HG02885 (cell line): ENCODE data around the gene MAML2.
A peak's percentile ranks its signal among the peaks of the same experiment; 100 is the strongest.

ENCODE experiments used
- ATAC-seq: cut with Tn5 transposase; IDR thresholded peaks from one replicate; pipeline ENCODE4 v1.9.1; 2021; ENCODE audit warnings: mild to moderate bottlenecking; ENCODE audit not compliant: unreplicated experiment, poor library complexity

The MAML2 gene

GRCh38 chr11:96339706-96340554, 3.1 kb downstream of the MAML2 start:
- no peak for ATAC-seq

- peak; percentile 40 for ATAC-seq
Measured at GRCh38 chr11:96338910-96339705, 3.9 kb downstream of the MAML2 start.

GRCh38 chr11:96337541-96338431, 5.2 kb downstream of the MAML2 start:
- ATAC-seq, result peak; percentile 39

DNA sequence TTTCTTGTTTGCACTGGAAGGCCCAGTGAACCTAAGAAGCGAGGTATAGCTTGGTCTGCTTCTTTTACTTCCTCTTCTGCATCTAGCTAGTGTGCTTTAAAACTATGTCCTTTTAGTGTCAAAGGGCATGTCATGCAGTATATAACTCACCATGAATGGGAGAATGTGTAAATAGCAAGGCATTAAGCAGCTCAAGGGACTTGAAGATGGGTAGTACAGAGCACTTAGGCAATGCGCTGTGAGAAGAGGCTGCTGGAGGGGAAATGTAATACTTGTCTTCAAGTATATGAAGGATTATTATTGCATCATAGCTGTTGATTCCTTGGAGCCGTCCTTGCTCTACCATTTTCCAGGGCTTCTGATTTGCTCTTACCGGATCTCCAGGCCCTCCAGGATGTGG, 7.6 kb downstream of the MAML2 start:
- no peak for ATAC-seq

GRCh38 chr11:96334219-96334618, 8.8 kb downstream of the MAML2 start:
- no peak for ATAC-seq

DNA sequence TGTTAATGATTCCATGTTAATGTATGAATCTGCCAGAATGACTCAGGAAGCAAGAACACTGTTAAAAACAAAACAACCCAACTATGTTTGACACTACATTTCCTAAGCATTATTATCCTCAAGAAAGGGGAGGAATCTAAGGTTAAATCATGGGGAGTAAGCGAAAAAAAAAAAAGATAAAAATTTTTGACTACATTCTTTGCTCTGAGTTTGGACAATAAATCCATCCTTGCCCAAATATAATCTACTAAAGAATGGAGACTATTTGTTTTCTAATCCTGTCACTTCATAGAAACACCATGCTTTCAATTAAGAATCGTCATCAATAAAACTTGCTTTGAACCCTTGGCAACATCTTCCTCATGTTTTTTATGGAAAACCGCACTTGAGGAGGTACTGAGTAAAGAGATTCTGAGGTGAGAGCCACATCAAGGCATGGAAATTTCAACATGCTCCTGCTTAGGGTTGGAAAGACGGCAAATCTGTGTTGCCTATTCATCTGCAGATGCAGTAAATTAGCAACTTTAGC, 9.7 kb downstream of the MAML2 start:
- ATAC-seq, result no peak

- no peak for ATAC-seq
Measured at GRCh38 chr11:96332126-96332771, 10.7 kb downstream of the MAML2 start.

GRCh38 chr11:96331699-96332116, 11.3 kb downstream of the MAML2 start:
- no peak for ATAC-seq

- no peak for ATAC-seq
Measured at GRCh38 chr11:96330511-96330859, 12.5 kb downstream of the MAML2 start.

GRCh38 chr11:96329855-96330510, 13.0 kb downstream of the MAML2 start:
- ATAC-seq, result no peak

- ATAC-seq, result no peak
Measured at GRCh38 chr11:96329419-96329818, 13.6 kb downstream of the MAML2 start.

GRCh38 chr11:96328395-96329010, 14.5 kb downstream of the MAML2 start:
- no peak for ATAC-seq

DNA sequence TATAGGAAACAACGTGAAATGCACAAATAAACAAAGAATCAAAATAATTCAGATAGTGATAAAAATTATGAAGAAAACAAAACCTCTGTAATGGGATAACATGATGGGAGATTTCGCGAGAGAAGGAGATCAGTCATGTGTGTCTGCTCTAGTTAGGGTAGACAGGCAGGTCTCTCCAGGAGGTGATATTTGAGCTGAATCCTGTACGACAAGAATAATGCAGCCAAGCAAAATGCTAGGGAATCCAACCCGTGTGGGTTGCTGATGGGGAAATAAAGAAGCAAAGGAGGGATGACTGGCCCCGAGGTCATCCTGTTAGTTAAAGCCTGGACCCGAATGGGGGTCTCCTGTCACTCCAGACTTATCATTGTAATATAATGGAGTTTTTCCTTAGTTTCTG, 16.0 kb downstream of the MAML2 start:
- no peak for ATAC-seq

- ATAC-seq, result no peak
Measured at GRCh38 chr11:96324912-96325311, 18.1 kb downstream of the MAML2 start.

GRCh38 chr11:96323642-96323985, 19.4 kb downstream of the MAML2 start:
- ATAC-seq, result no peak

GRCh38 chr11:96322775-96323641, 20.0 kb downstream of the MAML2 start:
- no peak for ATAC-seq

DNA sequence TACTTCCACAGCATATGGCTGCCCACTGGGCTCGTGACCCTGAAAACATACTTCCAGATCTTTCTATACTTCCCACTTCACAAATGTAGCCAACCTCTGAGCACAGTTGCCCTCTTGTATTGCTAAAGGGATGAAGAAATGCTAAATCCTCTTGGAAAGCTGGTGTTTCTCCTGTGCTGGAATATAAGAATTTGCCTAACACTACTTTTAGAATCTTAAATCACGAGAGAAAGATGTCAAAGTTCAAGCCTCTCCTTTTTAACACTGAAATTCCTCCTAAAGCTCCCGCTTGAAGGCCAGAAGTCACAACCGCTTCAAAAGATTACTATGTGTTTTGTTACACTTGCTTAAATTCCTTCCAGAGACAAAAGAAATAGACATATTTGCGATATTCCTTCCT, 21.9 kb downstream of the MAML2 start:
- ATAC-seq, result no peak
